BJ (cell line): Measurements from ENCODE around the gene ACOT9. TPM values are rescaled to one million over a fixed set of nuclear protein-coding genes. Genes with fewer than 3 reads are reported as not detected.

Source experiments
- CTCF ChIA-PET: fragments of 350-600 bp; formaldehyde crosslinking; extraction: SDS; loops from one replicate; lab custom pipeline; 2021; ENCODE audit warnings: antibody characterized with exemption, inconsistent platforms; lab: Yijun Ruan, JAX
- POLR2A ChIA-PET: fragments of 300-600 bp; sonication (Branson Sonifier 250); formaldehyde crosslinking; extraction: SDS; loops from one replicate; lab custom pipeline; 2021; ENCODE audit warnings: antibody characterized with exemption; lab: Charles Lee
- DNase-seq: peaks from one replicate; pipeline ENCODE4 v3.0.0-alpha.2; 2011; ENCODE audit warnings: low read depth
- H3K27me3 ChIP-seq: 2 replicates; pipeline ENCODE4 v1.6.0; 2011; ENCODE audit warnings: low read length; ENCODE audit not compliant: control insufficient read depth, insufficient read depth
- H3K36me3 ChIP-seq: 2 replicates; pipeline ENCODE4 v1.5.1; 2011; ENCODE audit warnings: low read length; ENCODE audit not compliant: control insufficient read depth, insufficient read depth
- H3K4me3 ChIP-seq: 2 replicates; pipeline ENCODE4 v1.5.1; 2011; ENCODE audit warnings: low read depth, mild to moderate bottlenecking, control low read depth, low read length
- CTCF ChIP-seq: IDR thresholded peaks from 2 replicates; pipeline ENCODE4 v1.5.1; 2011; ENCODE audit warnings: low read depth, mild to moderate bottlenecking, control low read depth, inconsistent platforms, low read length, moderate library complexity; ENCODE audit not compliant: insufficient read depth
- polyA plus RNA-seq: library from polyadenylated mRNA; depleted of rRNA; stranded (reverse); fragments of >200 nt; gene quantifications from 2 replicates; pipeline ENCODE4 v1.2.3, GENCODE V29; 2011

ACOT9 gene
- polyA plus RNA-seq, 1 experiment = 27.7 TPM

GRCh38 chrX:23783589-23784469 is 40.8 kb upstream of the ACOT9 start:
- Histone ChIP-seq H3K4me3 (peak overlapping the region; percentile 76), H3K36me3 (no peaks in the 10 kb centered on the region), H3K27me3 (no peaks in the 10 kb centered on the region)
- no peak for TF ChIP-seq CTCF
- DNase-seq = no peak
- ChIA-PET CTCF (interaction anchor here (0.7 to 3.1 kb wide), 13 partner anchors 9 to 123 kb away, joined by 3 to 29 read pairs (median 4); no protein-coding TSS in a partner anchor), POLR2A (interaction anchor here (0.6 to 1.1 kb wide), 3 partner anchors 31 to 642 kb away, joined by 3 to 7 read pairs (median 5); no protein-coding TSS in a partner anchor)

- ChIA-PET CTCF (interaction anchor here (0.7 to 3.1 kb wide), 14 partner anchors 8 to 124 kb away, joined by 3 to 29 read pairs (median 4); no protein-coding TSS in a partner anchor), POLR2A (interaction anchor here (0.5 to 1.1 kb wide), 5 partner anchors 28 to 119 kb away, joined by 3 to 7 read pairs (median 3); no protein-coding TSS in a partner anchor)
- H3K4me3 ChIP-seq = peak within 1 kb of the TSS; percentile 76
- peak; percentile 74 for TF ChIP-seq CTCF
- no peaks in the 10 kb centered on the region for H3K27me3 ChIP-seq
- H3K36me3 ChIP-seq = no peaks in the 10 kb centered on the region
- peak; percentile 38 for DNase-seq
Observed at GRCh38 chrX:23782863-23783588, 40.0 kb upstream of the ACOT9 start, which contains the start of gene SAT1. Gene SAT1, plus strand, starts transcription at chrX:23783173. Its CDS starts 179 bp downstream, at chrX:23783352.

GRCh38 chrX:23782455-23782854 is 39.4 kb upstream of the ACOT9 start:
- no peak overlapping the region for H3K4me3 ChIP-seq
- H3K27me3 ChIP-seq = no peaks in the 10 kb centered on the region
- ChIA-PET POLR2A (interaction anchor here (0.5 to 1.1 kb wide), 4 partner anchors 28 to 119 kb away, joined by 3 to 7 read pairs (median 4); no protein-coding TSS in a partner anchor), CTCF (interaction anchor here (1.0 to 3.1 kb wide), 10 partner anchors 11 to 119 kb away, joined by 3 to 29 read pairs (median 4); no protein-coding TSS in a partner anchor)
- no peak for DNase-seq
- H3K36me3 ChIP-seq = no peaks in the 10 kb centered on the region
- no peak for TF ChIP-seq CTCF

GRCh38 chrX:23779025-23779424 is 35.9 kb upstream of the ACOT9 start:
- ChIA-PET POLR2A (no interaction called here), CTCF (interaction anchor here (0.7 to 1.3 kb wide), 3 partner anchors 11 to 123 kb away, joined by 4 to 6 read pairs (median 6); no protein-coding TSS in a partner anchor)
- Histone ChIP-seq H3K36me3 (no peaks in the 10 kb centered on the region), H3K27me3 (no peaks in the 10 kb centered on the region), H3K4me3 (no peak overlapping the region)
- TF ChIP-seq CTCF = peak; percentile 20; the same call in 1 of the 2 replicates
- DNase-seq = peak; percentile 36
